Stomach (tissue), 4 donors: Measurements from ENCODE around the gene PTPRM.

ENCODE experiments used
- CTCF ChIP-seq, 7 experiments: fragments of 450-650 bp in 4 of 7; fragments of 200-600 bp in 3 of 7; sonication (generic) in 3 of 7; IDR thresholded peaks; one replicate each; pipeline ENCODE4 v1.5.1; 2016 to 2019; ENCODE audit warnings: antibody characterized with exemption in 7 of 7, control low read depth in 2 of 7, mild to moderate bottlenecking in 1 of 7
- EP300 ChIP-seq: sonication (generic); formaldehyde crosslinking; IDR thresholded peaks from one replicate; pipeline ENCODE4 v1.6.1; 2017; ENCODE audit warnings: antibody characterized with exemption

GRCh38 chr18:8031496-8031895 lies 464.4 kb downstream of the PTPRM start:
- TF ChIP-seq CTCF (IDR thresholded peaks at IDR 0.05) (no peak), EP300 (no peak)
